ENCODE measurements around the gene PGS1. TPM values are rescaled to one million over a fixed set of nuclear protein-coding genes. Genes with fewer than 3 reads are reported as not detected.

PGS1 gene
- total RNA-seq, 2 experiments from 2014 or later: 73.3 to 75.0 TPM

DNA sequence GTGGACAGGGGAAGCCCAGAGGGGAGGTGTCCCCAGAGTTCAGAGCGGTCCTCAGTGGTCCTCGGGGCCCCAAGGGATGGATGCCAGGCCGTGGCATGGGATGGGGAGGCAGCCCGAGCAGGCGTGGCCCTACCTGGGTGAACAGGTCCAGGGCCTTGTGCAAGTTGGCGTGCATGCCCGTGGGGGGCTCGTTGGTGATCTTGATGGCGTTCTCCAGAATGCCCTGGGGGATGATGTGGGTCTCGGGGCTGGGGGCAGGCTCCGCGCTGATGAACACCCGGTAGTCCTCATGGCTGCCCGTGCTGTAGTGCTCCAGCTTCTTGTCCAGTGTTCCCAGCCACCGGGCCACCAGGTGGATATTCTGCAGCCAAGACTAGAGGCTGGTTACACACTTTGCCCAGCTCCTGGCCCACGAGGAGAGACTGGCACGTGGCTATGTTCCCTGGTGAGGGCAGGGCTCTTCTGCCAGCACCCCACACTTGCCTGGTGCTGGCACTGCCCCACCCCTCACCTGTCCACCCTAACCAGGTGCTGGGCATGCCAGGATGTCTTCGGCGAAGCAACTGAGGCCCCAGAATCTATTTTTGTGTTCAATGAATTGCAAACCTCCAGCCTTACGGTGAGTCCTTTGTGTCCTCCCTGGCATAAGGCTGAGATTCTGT, 59.2 kb downstream of the PGS1 start:
- ATAC-seq (no peak), DNase-seq (no peak)
- H3K4me3 Mint-ChIP-seq: no peak overlapping the region
- intact Hi-C loops (cut with DNase I, micrococcal nuclease): no loop called here
- ChIA-PET POLR2A (no interaction called here), CTCF (interaction anchor here (1.5 to 1.6 kb wide), 2 partner anchors 13 to 15 kb away, joined by 4 to 5 read pairs; no protein-coding TSS in a partner anchor)
- no peak overlapping the region for H3K27ac Mint-ChIP-seq
- H3K4me1 Mint-ChIP-seq: no peaks in the 10 kb centered on the region
- H3K9me3 Mint-ChIP-seq (ENCODE audit: low read depth): no peaks in the 10 kb centered on the region
- H3K36me3 Mint-ChIP-seq (ENCODE audit: low read depth): no peaks in the 10 kb centered on the region
- H3K27me3 Mint-ChIP-seq: no peaks in the 10 kb centered on the region

DNA sequence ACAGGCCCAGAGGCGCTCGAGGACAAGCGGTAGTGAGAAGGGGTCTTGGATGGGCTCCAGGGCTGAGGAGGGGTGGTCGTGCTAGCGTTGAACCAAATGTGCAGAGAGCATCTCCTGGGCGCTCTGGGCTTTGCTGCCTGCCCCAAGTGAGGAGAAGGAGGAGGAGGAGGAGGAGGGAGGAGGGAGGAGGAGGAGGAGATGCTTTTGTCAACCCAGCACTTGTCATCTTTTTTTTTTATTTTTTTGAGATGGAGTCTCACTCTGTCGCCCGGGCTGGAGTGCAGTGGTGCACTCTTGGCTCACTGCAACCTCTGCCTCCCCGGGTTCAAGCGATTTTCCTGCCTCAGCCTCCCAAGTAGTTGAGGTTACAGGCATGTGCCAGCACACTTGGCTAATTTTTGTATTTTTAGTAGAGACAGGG, 59.8 kb downstream of the PGS1 start:
- intact Hi-C loops (cut with DNase I, micrococcal nuclease): no loop called here
- H3K36me3 Mint-ChIP-seq (ENCODE audit: low read depth): no peaks in the 10 kb centered on the region
- POLR2A ChIA-PET: no interaction called here
- ATAC-seq (peak; percentile 30), DNase-seq (no peak)
- no peak overlapping the region for H3K4me3 Mint-ChIP-seq
- H3K4me1 Mint-ChIP-seq: no peaks in the 10 kb centered on the region
- CTCF ChIA-PET: interaction anchor here (1.6 kb wide), 1 partner anchor 16 kb away, joined by 4 read pairs; no protein-coding TSS in a partner anchor
- H3K9me3 Mint-ChIP-seq (ENCODE audit: low read depth): no peaks in the 10 kb centered on the region
- no peak overlapping the region for H3K27ac Mint-ChIP-seq
- no peaks in the 10 kb centered on the region for H3K27me3 Mint-ChIP-seq

DNA sequence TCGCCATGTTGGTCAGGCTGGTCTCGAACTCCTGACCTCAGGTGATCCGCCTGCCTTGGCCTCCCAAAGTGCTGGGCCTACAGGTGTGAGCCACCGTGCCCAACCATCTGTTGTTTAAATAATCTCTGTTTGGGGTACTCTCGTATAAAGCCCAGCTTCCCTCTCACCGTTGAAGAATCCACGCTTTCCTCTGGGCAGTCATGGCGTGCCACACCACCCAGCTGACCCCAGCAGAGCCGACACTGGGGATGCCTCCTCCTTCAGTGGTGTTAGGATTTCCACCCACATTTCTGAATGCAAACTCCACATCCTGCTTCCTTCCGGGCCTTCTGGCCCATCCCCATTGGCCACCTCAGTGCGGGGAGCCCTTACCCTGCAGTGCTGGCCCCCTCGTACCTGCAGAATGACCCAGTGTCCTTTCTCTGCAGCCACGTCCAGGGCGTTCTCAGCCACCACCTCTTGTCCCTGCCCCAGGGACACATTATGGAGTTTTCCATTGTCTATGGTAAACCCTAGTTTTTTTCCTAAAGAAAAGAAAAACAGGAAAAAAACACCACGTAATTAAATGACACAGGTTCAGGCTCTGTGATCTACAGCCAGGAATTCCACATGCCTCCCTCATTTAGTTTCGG, 60.4 kb downstream of the PGS1 start:
- ChIA-PET CTCF (no interaction called here), POLR2A (interaction anchor here (0.6 kb wide), 1 partner anchor 240 kb away, joined by 5 read pairs; no protein-coding TSS in a partner anchor)
- Mint-ChIP-seq H3K9me3 (ENCODE audit: low read depth) (no peaks in the 10 kb centered on the region), H3K36me3 (ENCODE audit: low read depth) (no peaks in the 10 kb centered on the region), H3K27me3 (no peaks in the 10 kb centered on the region), H3K4me1 (no peaks in the 10 kb centered on the region), H3K4me3 (no peak overlapping the region), H3K27ac (no peak overlapping the region)
- no peak for ATAC-seq
- intact Hi-C loops (cut with DNase I, micrococcal nuclease): no loop called here
- no peak for DNase-seq

- Mint-ChIP-seq H3K4me1 (no peaks in the 10 kb centered on the region), H3K9me3 (ENCODE audit: low read depth) (no peaks in the 10 kb centered on the region), H3K27me3 (no peaks in the 10 kb centered on the region), H3K4me3 (no peak overlapping the region), H3K36me3 (ENCODE audit: low read depth) (no peaks in the 10 kb centered on the region), H3K27ac (no peak overlapping the region)
- ChIA-PET POLR2A (no interaction called here), CTCF (interaction anchor here (0.7 to 1.0 kb wide), 3 partner anchors 9 to 19 kb away, joined by 4 read pairs; no protein-coding TSS in a partner anchor)
- ATAC-seq (peak; percentile 60), DNase-seq (no peak)
- intact Hi-C loops (cut with DNase I, micrococcal nuclease): no loop called here
Measured at GRCh38 chr17:78441271-78441971, 63.0 kb downstream of the PGS1 start.

DNA sequence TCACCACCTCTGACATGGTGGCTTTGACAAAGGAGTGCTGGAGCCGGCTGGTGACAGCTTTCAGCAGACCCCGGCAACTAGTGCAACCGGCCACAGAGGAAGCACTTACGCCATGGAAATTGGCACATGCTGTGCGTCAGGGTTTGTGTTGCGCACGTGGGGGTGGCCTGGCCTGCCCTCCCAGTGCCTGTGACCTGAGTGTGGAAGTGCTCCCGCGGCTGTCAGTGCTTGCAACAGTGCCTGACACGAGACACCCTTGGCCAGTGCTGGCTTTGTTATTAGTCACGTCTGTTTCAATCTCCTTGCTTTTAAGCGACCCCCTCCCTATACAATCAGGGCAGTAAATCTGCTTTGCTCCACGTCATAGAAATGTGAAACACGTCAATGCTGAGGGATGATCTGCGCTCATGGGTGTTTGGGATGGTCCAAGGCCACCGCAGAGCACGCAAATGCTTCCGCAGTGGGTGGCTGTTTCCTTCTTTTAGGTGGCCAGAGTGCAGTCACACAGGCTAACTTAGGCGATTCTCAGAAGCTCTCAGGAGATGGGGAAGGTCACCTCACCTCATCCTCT, 64.3 kb downstream of the PGS1 start:
- no peaks in the 10 kb centered on the region for H3K36me3 Mint-ChIP-seq (ENCODE audit: low read depth)
- H3K4me3 Mint-ChIP-seq: no peak overlapping the region
- H3K27me3 Mint-ChIP-seq: no peaks in the 10 kb centered on the region
- no peaks in the 10 kb centered on the region for H3K9me3 Mint-ChIP-seq (ENCODE audit: low read depth)
- no peaks in the 10 kb centered on the region for H3K4me1 Mint-ChIP-seq
- DNase-seq (no peak), ATAC-seq (no peak)
- H3K27ac Mint-ChIP-seq: no peak overlapping the region
- POLR2A ChIA-PET: no interaction called here
- CTCF ChIA-PET: no interaction called here
- intact Hi-C loops (cut with DNase I, micrococcal nuclease): no loop called here

- no peak overlapping the region for H3K4me3 Mint-ChIP-seq
- H3K27me3 Mint-ChIP-seq: no peaks in the 10 kb centered on the region
- no peak overlapping the region for H3K27ac Mint-ChIP-seq
- intact Hi-C loops (cut with DNase I, micrococcal nuclease): loop anchor here in 1 of 2 experiments (2.0 kb wide), 1 partner anchor 264 kb away; no protein-coding TSS in a partner anchor
- H3K9me3 Mint-ChIP-seq (ENCODE audit: low read depth): no peaks in the 10 kb centered on the region
- ATAC-seq (no peak), DNase-seq (no peak)
- CTCF ChIA-PET: interaction anchor here (0.6 to 1.1 kb wide), 2 partner anchors 40 to 125 kb away, joined by 3 read pairs; no protein-coding TSS in a partner anchor
- H3K4me1 Mint-ChIP-seq: no peaks in the 10 kb centered on the region
- H3K36me3 Mint-ChIP-seq (ENCODE audit: low read depth): no peaks in the 10 kb centered on the region
- POLR2A ChIA-PET: no interaction called here
Measured at GRCh38 chr17:78444392-78444791, 65.9 kb downstream of the PGS1 start.

DNA sequence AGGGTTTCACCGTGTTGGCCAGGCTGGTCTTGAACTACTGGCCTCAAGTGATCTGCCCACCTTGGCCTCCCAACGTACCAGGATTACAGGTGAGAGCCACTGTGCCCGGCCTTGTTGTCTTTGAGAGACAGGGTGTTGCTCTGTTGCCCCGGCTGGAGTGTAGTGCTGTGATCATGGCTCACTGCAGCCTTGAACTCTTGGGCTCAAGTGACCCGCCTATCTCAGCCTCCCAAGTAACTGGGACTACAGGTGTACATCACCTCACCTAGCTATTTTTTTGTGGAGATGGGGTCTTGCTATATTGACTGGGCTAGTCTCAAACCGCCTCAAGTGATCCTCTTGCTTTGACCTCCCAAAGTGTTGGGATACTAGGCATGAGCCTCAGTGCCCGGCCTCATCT, 68.4 kb downstream of the PGS1 start:
- no peaks in the 10 kb centered on the region for H3K9me3 Mint-ChIP-seq (ENCODE audit: low read depth)
- DNase-seq: no peak
- no peaks in the 10 kb centered on the region for H3K4me1 Mint-ChIP-seq
- ATAC-seq: no peak
- H3K27ac Mint-ChIP-seq: no peak overlapping the region
- H3K4me3 Mint-ChIP-seq: no peak overlapping the region
- intact Hi-C loops (cut with DNase I, micrococcal nuclease): loop anchor here in 1 of 2 experiments (5.0 kb wide), 1 partner anchor 395 kb away; the partner anchor contains the start of gene USP36
- CTCF ChIA-PET: interaction anchor here (1.2 kb wide), 1 partner anchor 8 kb away, joined by 3 read pairs; no protein-coding TSS in a partner anchor
- H3K27me3 Mint-ChIP-seq: no peaks in the 10 kb centered on the region
- no peaks in the 10 kb centered on the region for H3K36me3 Mint-ChIP-seq (ENCODE audit: low read depth)
- POLR2A ChIA-PET: interaction anchor here (0.6 kb wide), 1 partner anchor 397 kb away, joined by 3 read pairs; no protein-coding TSS in a partner anchor

- H3K27ac Mint-ChIP-seq: no peak overlapping the region
- DNase-seq: peak; percentile 33
- H3K4me3 Mint-ChIP-seq: no peak overlapping the region
- no peaks in the 10 kb centered on the region for H3K9me3 Mint-ChIP-seq (ENCODE audit: low read depth)
- ATAC-seq: peak; percentile 19
- no peaks in the 10 kb centered on the region for H3K27me3 Mint-ChIP-seq
- ChIA-PET POLR2A (interaction anchor here (0.6 to 1.2 kb wide), 2 partner anchors 37 to 178 kb away, joined by 3 to 5 read pairs; no protein-coding TSS in a partner anchor), CTCF (interaction anchor here (0.6 to 0.8 kb wide), 2 partner anchors 105 to 519 kb away, joined by 3 to 5 read pairs; no protein-coding TSS in a partner anchor)
- intact Hi-C loops (cut with DNase I, micrococcal nuclease): loop anchor here in 1 of 2 experiments (5.0 kb wide), 1 partner anchor 394 kb away; the partner anchor contains the start of gene USP36
- no peaks in the 10 kb centered on the region for H3K4me1 Mint-ChIP-seq
- H3K36me3 Mint-ChIP-seq (ENCODE audit: low read depth): no peaks in the 10 kb centered on the region
Measured at GRCh38 chr17:78448356-78448993, 70.0 kb downstream of the PGS1 start.

DNA sequence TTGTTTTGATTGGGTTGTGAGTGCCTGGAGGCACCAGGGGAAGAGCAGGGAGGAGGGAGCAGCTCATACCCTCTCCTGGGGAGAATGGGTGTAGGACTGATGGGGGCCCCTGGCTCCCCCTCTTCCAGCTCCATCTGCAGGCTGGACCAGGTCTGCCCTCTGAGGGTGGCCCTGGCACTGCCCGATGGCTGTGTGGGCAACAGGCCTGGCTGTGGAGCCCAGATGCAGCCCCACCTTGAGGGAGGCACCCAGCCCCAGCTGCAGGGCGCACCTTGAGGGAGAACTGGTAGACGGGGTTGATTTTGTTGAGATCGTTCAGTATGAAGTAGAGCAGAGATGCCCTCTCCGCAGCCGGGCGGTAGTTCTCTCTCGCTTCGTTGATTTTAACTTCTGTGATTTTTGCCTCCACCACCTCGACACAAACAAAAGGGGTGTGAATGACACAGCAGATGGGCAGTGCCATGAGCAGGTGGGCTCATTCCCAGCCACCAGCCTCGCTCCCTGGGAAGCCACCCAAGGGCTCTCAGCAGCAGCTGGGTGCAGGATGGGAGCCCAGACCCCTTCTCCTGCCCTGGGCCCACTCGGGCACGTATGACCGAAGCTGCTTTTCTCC, 71.6 kb downstream of the PGS1 start:
- intact Hi-C loops (cut with DNase I, micrococcal nuclease): loop anchor here in 1 of 2 experiments (5.0 kb wide), 1 partner anchor 392 kb away; the partner anchor contains the start of gene USP36
- ChIA-PET POLR2A (no interaction called here), CTCF (interaction anchor here (0.6 to 1.3 kb wide), 2 partner anchors 14 to 550 kb away, joined by 4 read pairs; no protein-coding TSS in a partner anchor)
- Mint-ChIP-seq H3K27me3 (no peaks in the 10 kb centered on the region), H3K27ac (no peak overlapping the region), H3K36me3 (ENCODE audit: low read depth) (no peaks in the 10 kb centered on the region), H3K4me3 (no peak overlapping the region), H3K4me1 (no peaks in the 10 kb centered on the region), H3K9me3 (ENCODE audit: low read depth) (no peaks in the 10 kb centered on the region)
- DNase-seq: no peak
- ATAC-seq: no peak

DNA sequence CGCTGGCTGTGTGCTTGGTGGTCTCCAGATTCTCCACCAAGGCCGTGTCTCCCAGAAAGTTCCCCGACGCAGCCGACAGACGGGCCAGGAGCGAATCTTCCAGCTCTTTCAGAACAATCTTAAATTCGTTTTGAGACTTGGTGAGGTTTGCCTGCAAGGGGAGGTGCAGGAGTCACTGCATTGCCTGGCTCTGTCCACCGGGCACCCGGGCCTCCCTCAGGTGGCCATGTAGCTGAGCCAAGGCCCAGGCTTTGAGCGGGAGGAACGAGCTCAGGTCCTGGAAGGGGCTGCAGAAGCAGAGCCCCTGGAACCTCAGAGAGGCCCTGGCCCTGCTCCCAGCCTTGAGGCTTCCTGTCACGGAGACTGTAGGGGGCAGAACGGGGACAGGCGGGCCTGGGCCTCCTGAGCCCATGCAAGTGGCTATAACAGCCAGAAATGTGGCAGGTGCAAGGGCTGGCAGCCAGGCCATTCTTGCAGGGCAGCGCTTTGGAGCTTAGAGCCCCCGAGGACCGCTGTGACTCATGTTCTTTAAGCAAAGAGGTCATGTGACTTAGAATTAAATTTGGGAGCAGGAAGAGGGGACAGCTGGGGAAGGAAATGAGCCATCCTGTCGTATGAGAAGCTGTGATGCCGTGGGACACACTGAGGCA, 72.4 kb downstream of the PGS1 start:
- intact Hi-C loops (cut with DNase I, micrococcal nuclease): no loop called here
- Mint-ChIP-seq H3K27me3 (no peaks in the 10 kb centered on the region), H3K36me3 (ENCODE audit: low read depth) (no peaks in the 10 kb centered on the region), H3K4me1 (no peaks in the 10 kb centered on the region), H3K27ac (no peak overlapping the region), H3K9me3 (ENCODE audit: low read depth) (no peaks in the 10 kb centered on the region), H3K4me3 (no peak overlapping the region)
- ChIA-PET POLR2A (no interaction called here), CTCF (interaction anchor here (0.6 to 1.3 kb wide), 5 partner anchors 13 to 1046 kb away, joined by 3 to 4 read pairs (median 3); no protein-coding TSS in a partner anchor)
- ATAC-seq (no peak), DNase-seq (no peak)
